Activated naive CD8-positive, alpha-beta T cell treated with anti-CD3 and anti-CD28 coated beads for 36 hours (primary cell): ENCODE results near the gene CMC4. TPM values are rescaled to one million over a fixed set of nuclear protein-coding genes. Genes with fewer than 3 reads are reported as not detected.

ENCODE experiments used
- DNase-seq: peaks from one replicate; pipeline ENCODE4 v3.0.0; 2021
- H3K27ac Mint-ChIP-seq: one replicate; pipeline ENCODE4 v1.8.0; 2022; ENCODE audit warnings: mild to moderate bottlenecking, moderate library complexity, mixed read lengths
- H3K27me3 Mint-ChIP-seq: one replicate; pipeline ENCODE4 v1.8.0; 2022; ENCODE audit warnings: mild to moderate bottlenecking, mixed read lengths
- H3K36me3 Mint-ChIP-seq: one replicate; pipeline ENCODE4 v1.8.0; 2021; ENCODE audit warnings: mild to moderate bottlenecking, mixed read lengths
- H3K4me1 Mint-ChIP-seq: one replicate; pipeline ENCODE4 v1.8.0; 2021; ENCODE audit warnings: mixed read lengths
- H3K4me3 Mint-ChIP-seq: one replicate; pipeline ENCODE4 v1.8.0; 2022; ENCODE audit warnings: mild to moderate bottlenecking, moderate library complexity, mixed read lengths
- H3K9me3 Mint-ChIP-seq: one replicate; pipeline ENCODE4 v1.8.0; 2022; ENCODE audit warnings: mixed read lengths
- total RNA-seq, 2 experiments: library from RNA; stranded (reverse); gene quantifications; one replicate each; pipeline ENCODE4 v1.2.3, GENCODE V29; 2021

CMC4 gene
- total RNA-seq, 2 experiments from 2014 or later: 4.6 to 5.0 TPM

GRCh38 chrX:155065035-155065734 is 5.8 kb downstream of the CMC4 start:
- H3K36me3 Mint-ChIP-seq: peaks cover 2% of the 10 kb centered on the region

GRCh38 chrX:155061760-155062159 is 9.2 kb downstream of the CMC4 start:
- Mint-ChIP-seq H3K4me3 (no peak overlapping the region), H3K9me3 (no peaks in the 10 kb centered on the region), H3K36me3 (no peaks in the 10 kb centered on the region), H3K27me3 (no peaks in the 10 kb centered on the region), H3K4me1 (peaks cover 10% of the 10 kb centered on the region), H3K27ac (no peak overlapping the region)
- no peak for DNase-seq

More at GRCh38 chrX:155065035-155065734, 5.8 kb downstream of the CMC4 start:
- no peaks in the 10 kb centered on the region for H3K9me3 Mint-ChIP-seq
- no peak overlapping the region for H3K4me3 Mint-ChIP-seq
- no peak overlapping the region for H3K27ac Mint-ChIP-seq
- H3K4me1 Mint-ChIP-seq: peaks cover 17% of the 10 kb centered on the region
- DNase-seq: no peak
- no peaks in the 10 kb centered on the region for H3K27me3 Mint-ChIP-seq

- peak; percentile 10 for DNase-seq
- Mint-ChIP-seq H3K27ac (no peak overlapping the region), H3K27me3 (no peaks in the 10 kb centered on the region), H3K4me3 (peak overlapping the region; percentile 52), H3K36me3 (peaks cover 7% of the 10 kb centered on the region), H3K9me3 (no peaks in the 10 kb centered on the region), H3K4me1 (peaks cover 13% of the 10 kb centered on the region)
These were observed 13.8 kb downstream of the CMC4 start for GRCh38 chrX:155056877-155057792.

- Mint-ChIP-seq H3K27ac (peak overlapping the region; percentile 15), H3K4me1 (peaks cover 15% of the 10 kb centered on the region)
These were observed 14.5 kb downstream of the CMC4 start for GRCh38 chrX:155056471-155056870.

GRCh38 chrX:155055494-155055893 is 15.4 kb downstream of the CMC4 start:
- Mint-ChIP-seq H3K4me1 (peaks cover 19% of the 10 kb centered on the region), H3K27ac (no peak overlapping the region)

More at GRCh38 chrX:155056471-155056870, 14.5 kb downstream of the CMC4 start:
- H3K27me3 Mint-ChIP-seq: no peaks in the 10 kb centered on the region
- no peak overlapping the region for H3K4me3 Mint-ChIP-seq
- no peak for DNase-seq
- H3K36me3 Mint-ChIP-seq: peaks cover 12% of the 10 kb centered on the region
- H3K9me3 Mint-ChIP-seq: no peaks in the 10 kb centered on the region

GRCh38 chrX:155054255-155054654 is 16.7 kb downstream of the CMC4 start:
- H3K36me3 Mint-ChIP-seq: peaks cover 18% of the 10 kb centered on the region

More at GRCh38 chrX:155055494-155055893, 15.4 kb downstream of the CMC4 start:
- Mint-ChIP-seq H3K36me3 (peaks cover 14% of the 10 kb centered on the region), H3K27me3 (no peaks in the 10 kb centered on the region), H3K4me3 (no peak overlapping the region), H3K9me3 (no peaks in the 10 kb centered on the region)
- no peak for DNase-seq

GRCh38 chrX:155053656-155054055 is 17.3 kb downstream of the CMC4 start:
- Mint-ChIP-seq H3K36me3 (peaks cover 21% of the 10 kb centered on the region), H3K27me3 (no peaks in the 10 kb centered on the region), H3K4me3 (no peak overlapping the region), H3K9me3 (no peaks in the 10 kb centered on the region), H3K27ac (peak overlapping the region; percentile 36), H3K4me1 (peaks cover 34% of the 10 kb centered on the region)
- DNase-seq: no peak

More at GRCh38 chrX:155054255-155054654, 16.7 kb downstream of the CMC4 start:
- Mint-ChIP-seq H3K27me3 (no peaks in the 10 kb centered on the region), H3K4me1 (peaks cover 29% of the 10 kb centered on the region), H3K4me3 (no peak overlapping the region), H3K27ac (no peak overlapping the region), H3K9me3 (no peaks in the 10 kb centered on the region)
- DNase-seq: no peak

GRCh38 chrX:155052738-155053498 is 18.0 kb downstream of the CMC4 start:
- H3K27ac Mint-ChIP-seq: no peak overlapping the region

GRCh38 chrX:155048977-155049619 is 21.8 kb downstream of the CMC4 start:
- H3K4me1 Mint-ChIP-seq: peaks cover 23% of the 10 kb centered on the region
- H3K36me3 Mint-ChIP-seq: peaks cover 28% of the 10 kb centered on the region
- peak; percentile 30 for DNase-seq
- no peak overlapping the region for H3K4me3 Mint-ChIP-seq
- no peaks in the 10 kb centered on the region for H3K27me3 Mint-ChIP-seq
- H3K9me3 Mint-ChIP-seq: no peaks in the 10 kb centered on the region
- H3K27ac Mint-ChIP-seq: no peak overlapping the region

More at GRCh38 chrX:155052738-155053498, 18.0 kb downstream of the CMC4 start:
- peaks cover 24% of the 10 kb centered on the region for H3K36me3 Mint-ChIP-seq
- peaks cover 36% of the 10 kb centered on the region for H3K4me1 Mint-ChIP-seq
- no peak for DNase-seq
- H3K27me3 Mint-ChIP-seq: no peaks in the 10 kb centered on the region
- H3K9me3 Mint-ChIP-seq: no peaks in the 10 kb centered on the region
- no peak overlapping the region for H3K4me3 Mint-ChIP-seq

GRCh38 chrX:155046811-155047528 is 24.0 kb downstream of the CMC4 start:
- no peaks in the 10 kb centered on the region for H3K27me3 Mint-ChIP-seq
- DNase-seq: no peak
- H3K4me1 Mint-ChIP-seq: peaks cover 23% of the 10 kb centered on the region
- no peak overlapping the region for H3K4me3 Mint-ChIP-seq
- no peaks in the 10 kb centered on the region for H3K9me3 Mint-ChIP-seq
- no peak overlapping the region for H3K27ac Mint-ChIP-seq
- H3K36me3 Mint-ChIP-seq: peaks cover 26% of the 10 kb centered on the region

- no peak overlapping the region for H3K27ac Mint-ChIP-seq
- H3K4me1 Mint-ChIP-seq: peaks cover 19% of the 10 kb centered on the region
- H3K4me3 Mint-ChIP-seq: no peak overlapping the region
- no peaks in the 10 kb centered on the region for H3K27me3 Mint-ChIP-seq
- no peaks in the 10 kb centered on the region for H3K9me3 Mint-ChIP-seq
- DNase-seq: no peak
- peaks cover 19% of the 10 kb centered on the region for H3K36me3 Mint-ChIP-seq
These were observed 24.7 kb downstream of the CMC4 start for GRCh38 chrX:155046129-155046810.

GRCh38 chrX:155035688-155036087 is 35.2 kb downstream of the CMC4 start:
- no peak overlapping the region for H3K4me3 Mint-ChIP-seq
- H3K9me3 Mint-ChIP-seq: peaks cover 6% of the 10 kb centered on the region
- H3K4me1 Mint-ChIP-seq: peaks cover 16% of the 10 kb centered on the region
- no peak overlapping the region for H3K27ac Mint-ChIP-seq
- H3K27me3 Mint-ChIP-seq: no peaks in the 10 kb centered on the region
- H3K36me3 Mint-ChIP-seq: peaks cover 43% of the 10 kb centered on the region
- no peak for DNase-seq

GRCh38 chrX:155031657-155032056 is 39.3 kb downstream of the CMC4 start:
- no peaks in the 10 kb centered on the region for H3K27me3 Mint-ChIP-seq
- H3K4me1 Mint-ChIP-seq: peaks cover 26% of the 10 kb centered on the region
- no peak overlapping the region for H3K27ac Mint-ChIP-seq
- H3K36me3 Mint-ChIP-seq: peaks cover 25% of the 10 kb centered on the region
- DNase-seq: no peak
- H3K9me3 Mint-ChIP-seq: peaks cover 6% of the 10 kb centered on the region
- H3K4me3 Mint-ChIP-seq: no peak overlapping the region
